Lower leg skin (tissue), 3 donors: ENCODE measurements around the gene THY1.

Experiments used
- POLR2A ChIP-seq, 2 donors: fragments of 450-650 bp; IDR thresholded peaks; one replicate each; pipeline ENCODE4 v1.6.1; 2016 to 2017; ENCODE audit warnings: antibody characterized with exemption in 2 of 2, mild to moderate bottlenecking in 1 of 2, moderate library complexity in 1 of 2
- TF ChIP-seq, protein P1 (sequence below), 3 donors: fragments of 450-650 bp; IDR thresholded peaks; one replicate each; pipeline ENCODE4 v1.5.1; 2016; ENCODE audit warnings: antibody characterized with exemption in 3 of 3, mild to moderate bottlenecking in 3 of 3, moderate library complexity in 2 of 3

DNA sequence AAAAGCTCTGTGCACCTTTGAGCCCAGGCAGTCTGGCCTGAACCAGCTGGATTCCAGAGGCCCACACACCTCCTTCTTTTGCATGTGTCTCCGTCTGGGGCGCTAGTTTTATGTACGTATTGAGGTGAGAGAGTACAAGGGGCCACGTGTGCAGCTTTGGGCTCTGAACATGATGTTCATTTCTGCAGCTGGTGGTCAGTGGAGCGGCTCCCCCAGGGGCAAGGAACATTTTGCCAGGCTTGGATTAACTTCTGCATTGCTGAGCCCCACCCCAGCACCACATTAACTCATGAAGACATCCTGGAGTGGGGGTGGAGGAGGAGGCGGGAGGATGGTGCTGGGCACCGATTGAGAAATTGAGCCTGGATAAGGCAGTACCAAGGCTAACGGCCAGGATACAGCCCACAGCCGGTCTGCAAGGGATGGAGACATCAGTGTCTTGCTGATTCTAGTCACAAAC lies 55.3 kb downstream of the THY1 start:
- TF ChIP-seq, protein P1, sequence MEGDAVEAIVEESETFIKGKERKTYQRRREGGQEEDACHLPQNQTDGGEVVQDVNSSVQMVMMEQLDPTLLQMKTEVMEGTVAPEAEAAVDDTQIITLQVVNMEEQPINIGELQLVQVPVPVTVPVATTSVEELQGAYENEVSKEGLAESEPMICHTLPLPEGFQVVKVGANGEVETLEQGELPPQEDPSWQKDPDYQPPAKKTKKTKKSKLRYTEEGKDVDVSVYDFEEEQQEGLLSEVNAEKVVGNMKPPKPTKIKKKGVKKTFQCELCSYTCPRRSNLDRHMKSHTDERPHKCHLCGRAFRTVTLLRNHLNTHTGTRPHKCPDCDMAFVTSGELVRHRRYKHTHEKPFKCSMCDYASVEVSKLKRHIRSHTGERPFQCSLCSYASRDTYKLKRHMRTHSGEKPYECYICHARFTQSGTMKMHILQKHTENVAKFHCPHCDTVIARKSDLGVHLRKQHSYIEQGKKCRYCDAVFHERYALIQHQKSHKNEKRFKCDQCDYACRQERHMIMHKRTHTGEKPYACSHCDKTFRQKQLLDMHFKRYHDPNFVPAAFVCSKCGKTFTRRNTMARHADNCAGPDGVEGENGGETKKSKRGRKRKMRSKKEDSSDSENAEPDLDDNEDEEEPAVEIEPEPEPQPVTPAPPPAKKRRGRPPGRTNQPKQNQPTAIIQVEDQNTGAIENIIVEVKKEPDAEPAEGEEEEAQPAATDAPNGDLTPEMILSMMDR (IDR thresholded peaks at IDR 0.05) = no peak
- no peak for TF ChIP-seq POLR2A (IDR thresholded peaks at IDR 0.05)
